EL (cell line): ENCODE data around the gene SLC66A2.

ENCODE experiments used
- DNase-seq: peaks from one replicate; pipeline ENCODE4 v3.0.0-alpha.2; 2016

The SLC66A2 gene

GRCh38 chr18:79949697-79950487 lies 1.6 kb downstream of the SLC66A2 start:
- DNase-seq: no peak

- DNase-seq: no peak
These were observed 2.6 kb downstream of the SLC66A2 start for GRCh38 chr18:79948719-79949411.

- DNase-seq: no peak
These were observed 3.4 kb downstream of the SLC66A2 start for GRCh38 chr18:79947881-79948610.

GRCh38 chr18:79947054-79947755 lies 4.2 kb downstream of the SLC66A2 start:
- DNase-seq: no peak

GRCh38 chr18:79945118-79946042 lies 6.1 kb downstream of the SLC66A2 start:
- no peak for DNase-seq

GRCh38 chr18:79944746-79945117 lies 6.7 kb downstream of the SLC66A2 start:
- no peak for DNase-seq

- DNase-seq: no peak
These were observed 7.2 kb downstream of the SLC66A2 start for GRCh38 chr18:79944126-79944731.

GRCh38 chr18:79943608-79944125 lies 7.8 kb downstream of the SLC66A2 start:
- DNase-seq: no peak

- DNase-seq: no peak
These were observed 8.5 kb downstream of the SLC66A2 start for GRCh38 chr18:79942786-79943607.

- no peak for DNase-seq
These were observed 9.2 kb downstream of the SLC66A2 start for GRCh38 chr18:79942211-79942610.

- DNase-seq: no peak
These were observed 9.9 kb downstream of the SLC66A2 start for GRCh38 chr18:79941473-79942119.

GRCh38 chr18:79940814-79941472 lies 10.5 kb downstream of the SLC66A2 start:
- no peak for DNase-seq

GRCh38 chr18:79940126-79940813 lies 11.2 kb downstream of the SLC66A2 start:
- no peak for DNase-seq

- DNase-seq: no peak
These were observed 12.4 kb downstream of the SLC66A2 start for GRCh38 chr18:79939096-79939495.

GRCh38 chr18:79938196-79938595 lies 13.3 kb downstream of the SLC66A2 start:
- no peak for DNase-seq

GRCh38 chr18:79937103-79937860 lies 14.2 kb downstream of the SLC66A2 start:
- no peak for DNase-seq

- no peak for DNase-seq
These were observed 14.8 kb downstream of the SLC66A2 start for GRCh38 chr18:79936641-79937040.

- no peak for DNase-seq
These were observed 15.5 kb downstream of the SLC66A2 start for GRCh38 chr18:79935925-79936324.
